HepG2 (cell line): ENCODE data around the gene ABCA4. TPM values are rescaled to one million over a fixed set of nuclear protein-coding genes. Genes with fewer than 3 reads are reported as not detected.

Experiments
- ATAC-seq: fragments of 200-7000 bp; cut with Tn5 transposase; 3 replicates; pipeline ENCODE4 v1.9.1; 2020; ENCODE audit warnings: mild to moderate bottlenecking, moderate library complexity
- BruUV-seq: library from RNA; stranded (reverse); fragments of 400-500 nt; replicated peaks from 2 replicates; lab custom pipeline; 2021; lab: Mats Ljungman, UMichigan
- CTCF ChIA-PET: fragments of 300-600 bp; formaldehyde crosslinking; extraction: SDS; loops from one replicate; lab custom pipeline; 2021; ENCODE audit warnings: low total read pairs, inconsistent platforms, low intra/inter-chr PET ratio; lab: Yijun Ruan, JAX
- POLR2A ChIA-PET: fragments of 350-600 bp; sonication (Branson Sonifier 250); formaldehyde crosslinking; loops from one replicate; lab custom pipeline; 2020; ENCODE audit warnings: antibody characterized with exemption, inconsistent platforms; lab: Yijun Ruan, JAX
- DNase-seq: peaks from one replicate; pipeline ENCODE4 v3.0.0-alpha.2; 2015; ENCODE audit warnings: low spot score
- FAIRE-seq: peaks from 3 replicates; lab custom pipeline; 2011; peaks lifted over from hg19 to GRCh38; lab: Jason Lieb, UNC
- H2AFZ ChIP-seq: one replicate; pipeline ENCODE4 v1.6.1; 2011; ENCODE audit warnings: low read length, inconsistent platforms
- H3K27ac ChIP-seq: fragments of 300-600 bp; 3 replicates; pipeline ENCODE4 v1.8.0; 2011; ENCODE audit warnings: mixed run types, mild to moderate bottlenecking, mixed read lengths, low read length, inconsistent platforms; ENCODE audit not compliant: insufficient read depth; ENCODE audit errors: extremely low read length
- H3K27me3 ChIP-seq, 2 experiments: fragments of 200-600 bp in 1 of 2; 2 replicates in 1 of 2; 3 replicates in 1 of 2; pipeline versions ENCODE4 v1.6.0 to v1.8.0; 2011; ENCODE audit warnings: low read length in 2 of 2, mild to moderate bottlenecking in 2 of 2, moderate library complexity in 2 of 2, inconsistent platforms in 1 of 2; ENCODE audit not compliant: insufficient read depth in 2 of 2, control insufficient read depth in 1 of 2
- H3K36me3 ChIP-seq, 2 experiments: fragments of 200-600 bp in 1 of 2; replicated peaks in 1 of 2; 2 replicates in 1 of 2; 3 replicates in 1 of 2; pipeline versions ENCODE4 v1.5.1 to v1.8.0; 2011; ENCODE audit warnings: low read length in 2 of 2, inconsistent platforms in 1 of 2; ENCODE audit not compliant: insufficient read depth in 2 of 2, control insufficient read depth in 1 of 2
- H3K4me1 ChIP-seq: 2 replicates; pipeline ENCODE4 v1.5.1; 2012; ENCODE audit warnings: low read length, inconsistent platforms; ENCODE audit not compliant: insufficient read depth
- H3K4me2 ChIP-seq: 2 replicates; pipeline ENCODE4 v1.6.0; 2011; ENCODE audit warnings: low read depth, low read length, inconsistent platforms
- H3K4me3 ChIP-seq, 3 experiments: fragments of 200-600 bp in 1 of 3; sonication (generic), shearing (Covaris generic) in 1 of 3; replicated peaks in 1 of 3; 2 replicates each; pipeline ENCODE4 v1.5.1; 2011 to 2016; ENCODE audit warnings: low read length in 3 of 3, inconsistent platforms in 2 of 3, low read depth in 2 of 3, mild to moderate bottlenecking in 2 of 3, control low read depth in 1 of 3, mixed read lengths in 1 of 3; ENCODE audit not compliant: insufficient read depth in 1 of 3
- H3K79me2 ChIP-seq: one replicate; pipeline ENCODE4 v1.6.1; 2011; ENCODE audit warnings: low read length, inconsistent platforms; ENCODE audit not compliant: insufficient read depth
- H3K9ac ChIP-seq: 2 replicates; pipeline ENCODE4 v1.6.0; 2011; ENCODE audit warnings: mild to moderate bottlenecking, low read depth, low read length, inconsistent platforms; ENCODE audit not compliant: insufficient read depth
- H3K9me3 ChIP-seq: 2 replicates; pipeline ENCODE4 v1.5.1; 2012; ENCODE audit warnings: mild to moderate bottlenecking, low read length
- H4K20me1 ChIP-seq: 2 replicates; pipeline ENCODE4 v1.6.0; 2011; ENCODE audit warnings: inconsistent platforms, mild to moderate bottlenecking, low read length, moderate library complexity; ENCODE audit not compliant: insufficient read depth
- HNF4G ChIP-seq, 2 experiments: sonication (generic) in 1 of 2; formaldehyde crosslinking in 1 of 2; IDR thresholded peaks; 2 replicates each; pipeline versions ENCODE4 v1.4.0 to v1.6.1; 2011 to 2020; ENCODE audit warnings: borderline replicate concordance in 2 of 2, low read depth in 2 of 2, mild to moderate bottlenecking in 2 of 2, low read length in 1 of 2, missing genetic modification reagents in 1 of 2, moderate library complexity in 1 of 2
- NFE2L1 ChIP-seq: sonication (generic); formaldehyde crosslinking; IDR thresholded peaks from 2 replicates; pipeline ENCODE4 v1.4.0; 2020; ENCODE audit warnings: missing genetic modification reagents, mild to moderate bottlenecking, borderline replicate concordance
- SCMH1 ChIP-seq: sonication (generic); formaldehyde crosslinking; IDR thresholded peaks from 2 replicates; pipeline ENCODE4 v1.9.0; 2021; ENCODE audit warnings: missing genetic modification reagents, mild to moderate bottlenecking, borderline replicate concordance
- ZFP36L2 ChIP-seq: sonication (generic); formaldehyde crosslinking; IDR thresholded peaks from 2 replicates; pipeline ENCODE4 v1.4.0; 2020; ENCODE audit warnings: missing genetic modification reagents
- ZNF10 ChIP-seq: sonication (generic); formaldehyde crosslinking; IDR thresholded peaks from 2 replicates; pipeline ENCODE4 v1.4.0; 2020; ENCODE audit warnings: mild to moderate bottlenecking, low read depth, missing genetic modification reagents, borderline replicate concordance
- ZNF337 ChIP-seq: sonication (generic); formaldehyde crosslinking; IDR thresholded peaks from 2 replicates; pipeline ENCODE4 v1.5.1; 2020; ENCODE audit warnings: missing genetic modification reagents, low read depth, mild to moderate bottlenecking, borderline replicate concordance
- WGBS: methylation state at CpG from one replicate; pipeline ENCODE4 v1.1.6; 2017; ENCODE audit warnings: low lambda C conversion rate; 5-methylcytosine and 5-hydroxymethylcytosine counted together
- in situ Hi-C: cut with HindIII; loops from 2 replicates; pipeline ENCODE4 v1.10.0; 2017; ENCODE audit warnings: low pct_unique_long_range_greater_than_20kb; ENCODE audit not compliant: extremely low pct_ligation_motif_present
- intact Hi-C: fragments of 100-400 bp; cut with micrococcal nuclease; formaldehyde crosslinking; loops from one replicate; pipeline ENCODE4 v1.10.0; 2022; ENCODE audit not compliant: unreplicated experiment
- polyA plus RNA-seq, 8 experiments: library from polyadenylated mRNA; depleted of rRNA in 3 of 8; stranded (reverse) in 7 of 8; unstranded in 1 of 8; fragments of >200 nt; fragmentation: Illumina TruSeq in 4 of 8; extraction: Trizol in 4 of 8; gene quantifications; 2 replicates each; pipeline versions ENCODE4 v1.2.1 to v1.2.3, GENCODE V29; 2011 to 2016; ENCODE audit warnings: low read depth in 4 of 8, missing spikeins in 1 of 8, mixed read lengths in 1 of 8; ENCODE audit not compliant: insufficient read depth in 1 of 8
- total RNA-seq, 5 experiments: library from RNA; depleted of rRNA; stranded (reverse); fragments of >200 nt; fragmentation: Illumina TruSeq; extraction: Trizol; gene quantifications; 2 replicates each; pipeline ENCODE4 v1.2.3, GENCODE V29; 2016; ENCODE audit warnings: low read depth in 1 of 5
- TF ChIP-seq, protein P1 (sequence below): sonication (generic); formaldehyde crosslinking; IDR thresholded peaks from 2 replicates; pipeline ENCODE4 v1.5.0; 2020; ENCODE audit warnings: missing genetic modification reagents, mild to moderate bottlenecking, borderline replicate concordance

The ABCA4 gene
- total and polyA plus RNA-seq, 2 of the 13 experiments (the other 11 are each of a cell fraction or from before 2014, with no cell fraction given): 0.24 to 0.67 TPM

DNA sequence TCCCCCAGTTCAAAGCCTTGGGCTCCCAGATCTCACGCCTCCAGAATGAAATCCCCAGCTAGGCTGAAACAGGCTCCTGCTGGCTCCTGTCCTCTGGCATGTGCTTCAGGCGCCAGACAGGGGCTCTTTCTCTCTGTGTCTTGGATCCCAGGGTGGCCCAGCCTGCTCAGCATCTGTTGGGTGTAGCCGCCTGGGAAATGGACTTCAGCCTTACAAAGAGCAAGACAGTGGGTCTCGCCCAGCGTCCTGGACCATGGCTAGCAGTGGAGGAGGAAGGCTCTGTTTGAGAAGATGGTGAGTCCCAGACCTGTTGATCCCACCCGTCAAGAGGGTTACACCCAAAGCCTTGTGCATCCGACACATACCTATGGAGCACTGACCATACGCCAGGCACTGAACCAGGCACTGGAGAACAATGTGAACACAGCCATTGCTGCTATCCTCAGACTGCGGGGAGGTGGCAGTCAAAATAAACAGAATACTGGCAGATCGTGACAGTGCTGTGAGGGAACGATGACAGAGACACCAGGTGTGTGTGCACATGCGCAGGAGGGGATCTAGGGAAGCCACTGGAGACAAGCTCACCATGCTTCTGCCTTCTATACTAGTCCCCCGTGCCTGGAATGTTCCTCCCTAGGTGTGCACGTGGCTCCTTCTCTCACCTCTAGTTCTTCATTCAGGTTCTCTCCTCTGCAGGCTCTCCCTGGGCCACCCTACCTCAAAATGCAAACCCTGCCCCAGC is 118.7 kb downstream of the ABCA4 start:
- H3K9me3 ChIP-seq: no peaks in the 10 kb centered on the region
- H3K4me1 ChIP-seq: no peaks in the 10 kb centered on the region
- ATAC-seq: no peak
- H2AFZ ChIP-seq: no peak overlapping the region
- POLR2A ChIA-PET: no interaction called here
- no peaks in the 10 kb centered on the region for H4K20me1 ChIP-seq
- no peak for DNase-seq
- H3K9ac ChIP-seq: no peak overlapping the region
- no peaks in the 10 kb centered on the region for H3K36me3 ChIP-seq
- intact Hi-C loops: no loop called here
- TF ChIP-seq ZNF337 (CRISPR knock-in tag) (no peak), SCMH1 (CRISPR knock-in tag) (no peak), ZFP36L2 (no peak), ZNF10 (no peak), HNF4G (IDR thresholded peaks at IDR 0.05; ENCODE audit: borderline replicate concordance, low read depth, low read length) (no peak), HNF4G (CRISPR knock-in tag; IDR thresholded peaks at IDR 0.05; ENCODE audit: borderline replicate concordance, low read depth) (no peak), NFE2L1 (CRISPR knock-in tag) (no peak)
- TF ChIP-seq, protein P1, sequence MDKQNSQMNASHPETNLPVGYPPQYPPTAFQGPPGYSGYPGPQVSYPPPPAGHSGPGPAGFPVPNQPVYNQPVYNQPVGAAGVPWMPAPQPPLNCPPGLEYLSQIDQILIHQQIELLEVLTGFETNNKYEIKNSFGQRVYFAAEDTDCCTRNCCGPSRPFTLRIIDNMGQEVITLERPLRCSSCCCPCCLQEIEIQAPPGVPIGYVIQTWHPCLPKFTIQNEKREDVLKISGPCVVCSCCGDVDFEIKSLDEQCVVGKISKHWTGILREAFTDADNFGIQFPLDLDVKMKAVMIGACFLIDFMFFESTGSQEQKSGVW (CRISPR knock-in tag): no peak
- no peak for FAIRE-seq
- no peak overlapping the region for H3K27ac ChIP-seq
- no peaks in the 10 kb centered on the region for H3K79me2 ChIP-seq
- in situ Hi-C loops: no loop called here
- H3K27me3 ChIP-seq: 0 out of 5 replicates have a peak, but pooled peaks cover 0 to 1% of the 10 kb centered on the region in 2 experiments
- H3K4me3 ChIP-seq: no peak overlapping the region
- 41% methylated on average over 6 of the region's 14 CpGs for WGBS
- CTCF ChIA-PET: no interaction called here
- BruUV-seq: no TSS peak
- H3K4me2 ChIP-seq: no peak overlapping the region
